CD14-positive monocyte (primary cell): ENCODE data around the gene TMEM53. TPM values are rescaled to one million over a fixed set of nuclear protein-coding genes. Genes with fewer than 3 reads are reported as not detected.

Experiments used
- DNase-seq, 3 donors: peaks; one replicate each; pipeline ENCODE4 v3.0.0-alpha.2; 2011 to 2022
- H2AFZ ChIP-seq: 2 replicates; pipeline ENCODE4 v1.6.0; 2012; ENCODE audit warnings: mild to moderate bottlenecking, low read depth, low read length, inconsistent platforms; ENCODE audit not compliant: insufficient read depth, poor library complexity, severe bottlenecking
- H3K27ac ChIP-seq, 2 donors: 1 replicate in 1 of 2; 2 replicates in 1 of 2; pipeline ENCODE4 v1.5.1; 2012 to 2013; ENCODE audit warnings: low read length in 2 of 2, control low read depth in 1 of 2, inconsistent platforms in 1 of 2, low read depth in 1 of 2, mild to moderate bottlenecking in 1 of 2
- H3K27me3 ChIP-seq, 2 donors: one replicate each; pipeline versions ENCODE4 v1.6.0 to v1.6.1; 2011 to 2013; ENCODE audit warnings: low read length in 2 of 2; ENCODE audit not compliant: control insufficient read depth in 2 of 2, insufficient read depth in 2 of 2
- H3K36me3 ChIP-seq, 2 donors: replicated peaks in 1 of 2; 1 replicate in 1 of 2; 2 replicates in 1 of 2; pipeline versions ENCODE4 v1.5.1 to v1.6.1; 2012 to 2013; ENCODE audit warnings: low read length in 2 of 2, control low read depth in 1 of 2, inconsistent platforms in 1 of 2, mild to moderate bottlenecking in 1 of 2; ENCODE audit not compliant: insufficient read depth in 2 of 2, control insufficient read depth in 1 of 2
- H3K4me1 ChIP-seq, 2 donors: 1 replicate in 1 of 2; 2 replicates in 1 of 2; pipeline versions ENCODE4 v1.5.1 to v1.6.1; 2012 to 2013; ENCODE audit warnings: low read length in 2 of 2, control low read depth in 1 of 2, inconsistent platforms in 1 of 2, mild to moderate bottlenecking in 1 of 2, moderate library complexity in 1 of 2; ENCODE audit not compliant: insufficient read depth in 2 of 2, control insufficient read depth in 1 of 2
- H3K4me2 ChIP-seq: replicated peaks from 2 replicates; pipeline ENCODE3; 2012; ENCODE audit warnings: low read length, moderate library complexity, mild to moderate bottlenecking; ENCODE audit not compliant: poor library complexity, severe bottlenecking; ENCODE audit errors: extremely low read depth
- H3K4me3 ChIP-seq, 3 experiments: fragments of 200-600 bp in 1 of 3; sonication (generic) in 1 of 3; replicated peaks in 1 of 3; 1 replicate in 2 of 3; 2 replicates in 1 of 3; pipeline ENCODE4 v1.5.1; 2011 to 2013; ENCODE audit warnings: low read length in 3 of 3, mild to moderate bottlenecking in 3 of 3, control low read depth in 2 of 3, low read depth in 2 of 3, inconsistent platforms in 1 of 3, moderate library complexity in 1 of 3
- H3K79me2 ChIP-seq: 2 replicates; pipeline ENCODE4 v1.6.0; 2012; ENCODE audit warnings: mild to moderate bottlenecking, control low read depth, inconsistent platforms, low read length, moderate library complexity; ENCODE audit not compliant: insufficient read depth
- H3K9ac ChIP-seq: 2 replicates; pipeline ENCODE4 v1.6.0; 2017; ENCODE audit warnings: low read length, mild to moderate bottlenecking; ENCODE audit not compliant: insufficient read depth, poor library complexity, severe bottlenecking
- H3K9me3 ChIP-seq, 2 donors: replicated peaks in 1 of 2; 1 replicate in 1 of 2; 2 replicates in 1 of 2; pipeline versions ENCODE4 v1.5.1 to v1.6.1; 2012 to 2013; ENCODE audit warnings: low read length in 2 of 2, control low read depth in 1 of 2; ENCODE audit not compliant: control insufficient read depth in 1 of 2, insufficient read depth in 1 of 2
- H4K20me1 ChIP-seq: 2 replicates; pipeline ENCODE4 v1.6.0; 2012; ENCODE audit warnings: mild to moderate bottlenecking, low read length, control low read depth, moderate library complexity; ENCODE audit not compliant: insufficient read depth
- H3K27ac Mint-ChIP-seq, 7 donors: one replicate each; pipeline ENCODE4 v1.8.0; 2020; ENCODE audit warnings: mild to moderate bottlenecking in 7 of 7, mixed read lengths in 7 of 7, moderate library complexity in 6 of 7, inconsistent platforms in 2 of 7
- H3K27me3 Mint-ChIP-seq, 3 donors: one replicate each; pipeline ENCODE4 v1.8.0; 2021 to 2022; ENCODE audit warnings: low read depth in 3 of 3, mild to moderate bottlenecking in 3 of 3, mixed read lengths in 3 of 3, moderate library complexity in 3 of 3, inconsistent platforms in 1 of 3
- H3K36me3 Mint-ChIP-seq, 2 donors: one replicate each; pipeline ENCODE4 v1.8.0; 2020; ENCODE audit warnings: mixed read lengths in 2 of 2, inconsistent platforms in 1 of 2, mild to moderate bottlenecking in 1 of 2
- H3K4me1 Mint-ChIP-seq: one replicate; pipeline ENCODE4 v1.8.0; 2020; ENCODE audit warnings: mild to moderate bottlenecking, mixed read lengths
- H3K4me3 Mint-ChIP-seq, 2 donors: one replicate each; pipeline ENCODE4 v1.8.0; 2020; ENCODE audit warnings: mild to moderate bottlenecking in 2 of 2, mixed read lengths in 2 of 2, moderate library complexity in 1 of 2
- H3K9me3 Mint-ChIP-seq, 7 donors: one replicate each; pipeline ENCODE4 v1.8.0; 2020 to 2022; ENCODE audit warnings: mixed read lengths in 7 of 7, mild to moderate bottlenecking in 6 of 7, moderate library complexity in 6 of 7, inconsistent platforms in 2 of 7
- CTCF ChIP-seq: fragments of 200-600 bp; IDR thresholded peaks from one replicate; pipeline ENCODE4 v1.8.0; 2022; ENCODE audit warnings: antibody characterized with exemption, mild to moderate bottlenecking
- WGBS: methylation state at CpG from one replicate; pipeline ENCODE4 v1.1.5; 2013; ENCODE audit warnings: missing lambda C conversion rate; ENCODE audit not compliant: insufficient coverage; 5-methylcytosine and 5-hydroxymethylcytosine counted together
- intact Hi-C, 2 donors: fragments of 100-400 bp; cut with micrococcal nuclease; formaldehyde crosslinking; loops; one replicate each; pipeline versions ENCODE4 v1.15.0 to v1.15.1; 2023
- polyA plus RNA-seq, 3 donors: library from polyadenylated mRNA; depleted of rRNA in 1 of 3; unstranded in 2 of 3; stranded (reverse) in 1 of 3; fragments of 300-500 nt in 2 of 3; fragments of >200 nt in 1 of 3; fragmentation: Illumina TruSeq in 2 of 3; gene quantifications; 1 replicate in 2 of 3; 2 replicates in 1 of 3; pipeline ENCODE4 v1.2.3, GENCODE V29; 2012 to 2021

The TMEM53 gene
- polyA plus RNA-seq, 3 donors = 4.8 to 8.8 (median 8.6) TPM

GRCh38 chr1:44651069-44651468, 23.2 kb downstream of the TMEM53 start:
- no CpG with 5 or more reads among the region's 8 CpGs for WGBS
- Histone ChIP-seq H3K27me3 (no peaks in the 10 kb centered on the region), H2AFZ (no peak overlapping the region), H3K4me2 (no peak overlapping the region), H3K36me3 (peaks cover 57 to 73% of the 10 kb centered on the region in 2 donors), H3K79me2 (no peaks in the 10 kb centered on the region), H4K20me1 (peaks cover 56% of the 10 kb centered on the region), H3K4me3 (no peak overlapping the region), H3K4me1 (no peaks in the 10 kb centered on the region), H3K9me3 (no peaks in the 10 kb centered on the region), H3K27ac (no peak overlapping the region), H3K9ac (no peak overlapping the region)
- intact Hi-C loops = loop anchor here (5.0 kb wide), 2 partner anchors 269 to 274 kb away; no protein-coding TSS in a partner anchor
- no peaks in the 10 kb centered on the region for H3K9me3 Mint-ChIP-seq
- H3K4me1 Mint-ChIP-seq = peaks cover 2% of the 10 kb centered on the region
- H3K27me3 Mint-ChIP-seq = peaks cover 0 to 2% (median 0%) of the 10 kb centered on the region in 3 donors
- H3K36me3 Mint-ChIP-seq = peaks cover 70 to 71% of the 10 kb centered on the region in 2 donors
- H3K27ac Mint-ChIP-seq = peak overlapping the region in 1 of 7 donors; percentile 52
- no peak overlapping the region for H3K4me3 Mint-ChIP-seq
- DNase-seq = no peak
- no peak for TF ChIP-seq CTCF

- Mint-ChIP-seq H3K27me3 (peaks cover 0 to 2% (median 0%) of the 10 kb centered on the region in 3 donors), H3K27ac (no peak overlapping the region), H3K4me1 (no peaks in the 10 kb centered on the region), H3K9me3 (no peaks in the 10 kb centered on the region), H3K4me3 (no peak overlapping the region), H3K36me3 (peaks cover 75 to 79% of the 10 kb centered on the region in 2 donors)
- no peaks in the 10 kb centered on the region for H3K9me3 ChIP-seq
- intact Hi-C loops = loop anchor here (5.0 kb wide), 2 partner anchors 268 to 273 kb away; no protein-coding TSS in a partner anchor
- H3K4me3 ChIP-seq = no peak overlapping the region
- H3K36me3 ChIP-seq = peaks cover 65 to 81% of the 10 kb centered on the region in 2 donors
- 98% methylated on average over 21 of the region's 23 CpGs for WGBS
- H3K4me1 ChIP-seq = no peaks in the 10 kb centered on the region
- no peak overlapping the region for H3K9ac ChIP-seq
- no peak overlapping the region for H3K27ac ChIP-seq
- DNase-seq = no peak
- no peak overlapping the region for H3K4me2 ChIP-seq
- H3K79me2 ChIP-seq = no peaks in the 10 kb centered on the region
- H4K20me1 ChIP-seq = peaks cover 63% of the 10 kb centered on the region
- H3K27me3 ChIP-seq = no peaks in the 10 kb centered on the region
- TF ChIP-seq CTCF = no peak
- no peak overlapping the region for H2AFZ ChIP-seq
Observed at GRCh38 chr1:44650159-44650831, 24.0 kb downstream of the TMEM53 start.
